CD4-positive, CD25-positive, alpha-beta regulatory T cell (primary cell): ENCODE data around the gene IL1R2. TPM values are rescaled to one million over a fixed set of nuclear protein-coding genes. Genes with fewer than 3 reads are reported as not detected.

Source experiments
- ATAC-seq, 2 donors: fragments of 150-1000 bp; cut with Tn5 transposase; one replicate each; pipeline ENCODE4 v1.10.0; 2021; ENCODE audit warnings: low read depth in 2 of 2, moderate number of reproducible peaks in 2 of 2, moderate library complexity in 1 of 2
- DNase-seq, 3 donors: peaks; one replicate each; pipeline versions ENCODE4 v3.0.0 to v3.0.0-alpha.2; 2012 to 2022; ENCODE audit warnings: mixed read lengths in 1 of 3
- H3K27ac ChIP-seq: one replicate; pipeline ENCODE4 v1.7.0; 2013; ENCODE audit warnings: mild to moderate bottlenecking, low read length; ENCODE audit not compliant: insufficient read depth, poor library complexity, severe bottlenecking
- H3K27me3 ChIP-seq: one replicate; pipeline ENCODE4 v1.7.0; 2013; ENCODE audit warnings: low read length; ENCODE audit not compliant: control insufficient read depth, insufficient read depth
- H3K36me3 ChIP-seq: one replicate; pipeline ENCODE4 v1.7.0; 2013; ENCODE audit warnings: mild to moderate bottlenecking, low read length, moderate library complexity; ENCODE audit not compliant: control insufficient read depth, insufficient read depth
- H3K4me1 ChIP-seq: 2 replicates; pipeline ENCODE4 v1.7.0; 2013; ENCODE audit warnings: mild to moderate bottlenecking, low read length; ENCODE audit not compliant: insufficient read depth, control insufficient read depth, poor library complexity, severe bottlenecking
- H3K4me3 ChIP-seq: one replicate; pipeline ENCODE4 v1.7.0; 2013; ENCODE audit warnings: low read depth, mild to moderate bottlenecking, low read length, moderate library complexity
- H3K9me3 ChIP-seq, 2 experiments: 1 replicate in 1 of 2; 2 replicates in 1 of 2; pipeline ENCODE4 v1.7.0; 2013; ENCODE audit warnings: low read length in 2 of 2, mild to moderate bottlenecking in 1 of 2, moderate library complexity in 1 of 2; ENCODE audit not compliant: control insufficient read depth in 2 of 2
- H3K27ac Mint-ChIP-seq, 3 donors: one replicate each; pipeline ENCODE4 v1.8.0; 2020 to 2022; ENCODE audit warnings: mild to moderate bottlenecking in 3 of 3, mixed read lengths in 3 of 3, moderate library complexity in 2 of 3
- H3K27me3 Mint-ChIP-seq: one replicate; pipeline ENCODE4 v1.8.0; 2022; ENCODE audit warnings: mild to moderate bottlenecking, mixed read lengths
- H3K36me3 Mint-ChIP-seq: one replicate; pipeline ENCODE4 v1.8.0; 2020; ENCODE audit warnings: mixed read lengths
- H3K4me1 Mint-ChIP-seq, 4 donors: one replicate each; pipeline ENCODE4 v1.8.0; 2020 to 2022; ENCODE audit warnings: mixed read lengths in 4 of 4, mild to moderate bottlenecking in 1 of 4
- H3K4me3 Mint-ChIP-seq, 4 donors: one replicate each; pipeline ENCODE4 v1.8.0; 2020 to 2022; ENCODE audit warnings: mild to moderate bottlenecking in 4 of 4, mixed read lengths in 4 of 4, moderate library complexity in 3 of 4
- H3K9me3 Mint-ChIP-seq, 7 donors: one replicate each; pipeline ENCODE4 v1.8.0; 2020 to 2022; ENCODE audit warnings: mixed read lengths in 7 of 7, mild to moderate bottlenecking in 3 of 7, moderate library complexity in 2 of 7
- polyA plus RNA-seq, 4 donors: library from polyadenylated mRNA; unstranded; fragments of 300-500 nt; fragmentation: Illumina TruSeq; gene quantifications; one replicate each; pipeline ENCODE4 v1.2.3, GENCODE V29; 2021
- total RNA-seq: library from RNA; stranded (reverse); gene quantifications from one replicate; pipeline ENCODE4 v1.2.3, GENCODE V29; 2022

Gene IL1R2
- total and polyA plus RNA-seq, 5 donors from 2014 or later, result 1.5 to 6.0 (median 3.1) TPM

DNA sequence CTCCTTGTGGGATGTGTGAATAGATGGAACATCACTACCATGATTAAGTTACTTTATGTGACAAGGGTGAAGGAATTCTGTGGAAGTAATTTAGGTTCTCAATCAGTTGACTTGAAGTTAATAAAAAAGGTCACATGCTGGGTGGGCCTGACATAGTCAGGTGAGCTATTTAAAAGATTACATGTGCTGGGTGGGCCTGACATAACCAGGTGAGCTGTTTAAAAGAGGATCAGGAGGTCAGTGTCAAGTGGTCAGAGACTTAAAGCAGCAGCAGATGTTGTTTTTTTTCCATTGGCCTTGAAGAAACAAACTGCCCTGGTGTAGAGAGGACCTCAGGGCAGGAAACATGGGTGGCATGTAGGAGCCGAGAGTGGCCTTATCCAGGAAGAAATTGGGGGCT lies 3.3 kb downstream of the IL1R2 start:
- no peak overlapping the region for H3K4me3 Mint-ChIP-seq
- no peaks in the 10 kb centered on the region for H3K36me3 Mint-ChIP-seq
- ATAC-seq (no peak), DNase-seq (no peak)
- Histone ChIP-seq H3K27me3 (no peaks in the 10 kb centered on the region), H3K4me1 (peaks cover 2% of the 10 kb centered on the region), H3K9me3 (no peaks in the 10 kb centered on the region), H3K4me3 (no peak overlapping the region), H3K36me3 (no peaks in the 10 kb centered on the region), H3K27ac (no peak overlapping the region)
- no peaks in the 10 kb centered on the region for H3K9me3 Mint-ChIP-seq
- peaks cover 7% of the 10 kb centered on the region for H3K27me3 Mint-ChIP-seq
- no peak overlapping the region for H3K27ac Mint-ChIP-seq
- H3K4me1 Mint-ChIP-seq, result peaks cover 4 to 11% (median 9%) of the 10 kb centered on the region in 4 donors

DNA sequence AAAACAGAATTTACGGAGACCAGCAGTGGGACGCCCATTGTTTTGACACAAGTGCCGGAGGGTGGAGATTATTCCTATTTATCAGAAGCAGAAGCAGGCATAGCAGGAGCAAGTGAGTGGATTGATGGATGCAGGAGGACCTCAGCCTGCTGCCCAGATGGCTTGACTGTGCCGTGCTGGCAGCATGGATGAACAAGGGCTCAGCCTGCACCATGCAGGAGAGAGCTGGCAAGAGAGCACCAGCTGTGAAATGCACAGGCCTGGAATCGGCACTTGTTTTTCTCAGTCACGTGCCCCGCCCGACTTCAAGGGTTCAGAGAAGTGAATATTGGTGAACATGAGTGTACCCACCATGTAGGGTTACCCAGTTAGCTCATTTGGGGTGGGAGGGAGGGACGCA lies 4.0 kb downstream of the IL1R2 start:
- H3K4me1 Mint-ChIP-seq, result peaks cover 4 to 18% (median 16%) of the 10 kb centered on the region in 4 donors

DNA sequence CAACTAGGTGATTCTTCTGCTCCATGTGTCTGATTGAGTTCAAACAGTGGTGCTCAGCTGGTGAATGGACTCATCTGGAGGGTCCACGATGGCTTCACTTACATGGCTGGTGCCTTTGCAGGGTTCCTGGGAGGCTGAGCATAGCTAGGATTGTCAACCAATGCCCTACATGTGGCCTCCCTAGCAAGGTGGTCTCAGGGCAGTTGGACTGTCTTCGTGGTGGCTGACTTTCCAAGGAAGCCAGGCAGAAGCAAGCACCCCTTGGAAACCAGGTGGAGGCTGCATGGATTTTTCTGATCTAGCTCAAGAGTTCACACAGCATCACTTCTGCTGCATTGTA lies 6.8 kb downstream of the IL1R2 start:
- H3K36me3 ChIP-seq, result no peaks in the 10 kb centered on the region
- no peaks in the 10 kb centered on the region for H3K9me3 ChIP-seq
- no peak overlapping the region for H3K27ac Mint-ChIP-seq
- ATAC-seq (no peak), DNase-seq (no peak)
- H3K4me1 Mint-ChIP-seq, result peaks cover 8 to 26% (median 20%) of the 10 kb centered on the region in 4 donors
- no peaks in the 10 kb centered on the region for H3K36me3 Mint-ChIP-seq
- H3K27me3 ChIP-seq, result no peaks in the 10 kb centered on the region
- H3K4me3 ChIP-seq, result no peak overlapping the region
- no peak overlapping the region for H3K27ac ChIP-seq
- no peaks in the 10 kb centered on the region for H3K9me3 Mint-ChIP-seq
- no peaks in the 10 kb centered on the region for H3K27me3 Mint-ChIP-seq
- peaks cover 24% of the 10 kb centered on the region for H3K4me1 ChIP-seq
- H3K4me3 Mint-ChIP-seq, result no peak overlapping the region

More for the DNA sequence above, 4.0 kb downstream of the IL1R2 start:
- H3K4me3 ChIP-seq, result no peak overlapping the region
- no peaks in the 10 kb centered on the region for H3K36me3 Mint-ChIP-seq
- ATAC-seq (no peak), DNase-seq (no peak)
- peaks cover 10% of the 10 kb centered on the region for H3K4me1 ChIP-seq
- no peak overlapping the region for H3K4me3 Mint-ChIP-seq
- peaks cover 7% of the 10 kb centered on the region for H3K27me3 Mint-ChIP-seq
- no peaks in the 10 kb centered on the region for H3K27me3 ChIP-seq
- H3K9me3 ChIP-seq, result no peaks in the 10 kb centered on the region
- no peaks in the 10 kb centered on the region for H3K9me3 Mint-ChIP-seq
- no peak overlapping the region for H3K27ac ChIP-seq
- no peaks in the 10 kb centered on the region for H3K36me3 ChIP-seq
- no peak overlapping the region for H3K27ac Mint-ChIP-seq

- DNase-seq, result peak in 1 of 3 donors; percentile 66
- no peak overlapping the region for H3K27ac ChIP-seq
These were observed 7.4 kb downstream of the IL1R2 start for GRCh38 chr2:101998896-101999789.

DNA sequence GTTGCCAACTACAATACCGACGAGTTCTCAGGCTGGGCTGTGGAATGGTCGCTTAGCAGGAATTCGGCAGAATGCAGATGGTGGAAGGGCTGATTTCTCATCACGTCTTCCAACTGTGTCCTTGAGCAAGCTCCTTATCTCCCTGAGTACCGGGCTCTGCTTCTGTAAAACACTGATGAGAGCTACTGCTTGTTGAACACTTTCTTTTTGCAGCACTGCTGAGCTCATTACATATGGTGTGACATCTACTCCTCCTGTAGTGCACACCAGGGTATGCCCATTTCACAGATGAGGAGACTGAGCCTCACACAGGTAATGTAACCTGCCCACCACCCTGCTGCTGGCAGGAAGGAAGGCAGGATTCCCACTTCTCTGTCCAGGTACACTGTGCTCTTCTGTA lies 8.3 kb downstream of the IL1R2 start:
- Histone ChIP-seq H3K27me3 (no peaks in the 10 kb centered on the region), H3K36me3 (no peaks in the 10 kb centered on the region), H3K27ac (no peak overlapping the region), H3K4me1 (peaks cover 31% of the 10 kb centered on the region), H3K9me3 (no peaks in the 10 kb centered on the region), H3K4me3 (peak overlapping the region; percentile 51)
- DNase-seq, result no peak
- peak overlapping the region in 2 of 4 donors; percentile 2 to 11 for H3K4me3 Mint-ChIP-seq
- no peak for ATAC-seq
- no peaks in the 10 kb centered on the region for H3K36me3 Mint-ChIP-seq
- H3K27ac Mint-ChIP-seq, result no peak overlapping the region
- peaks cover 8 to 26% (median 20%) of the 10 kb centered on the region in 4 donors for H3K4me1 Mint-ChIP-seq
- no peaks in the 10 kb centered on the region for H3K27me3 Mint-ChIP-seq
- H3K9me3 Mint-ChIP-seq, result no peaks in the 10 kb centered on the region

More at GRCh38 chr2:101998896-101999789, 7.4 kb downstream of the IL1R2 start:
- Histone ChIP-seq H3K27me3 (no peaks in the 10 kb centered on the region), H3K9me3 (no peaks in the 10 kb centered on the region), H3K36me3 (no peaks in the 10 kb centered on the region), H3K4me3 (peak overlapping the region; percentile 51), H3K4me1 (peaks cover 24% of the 10 kb centered on the region)
- ATAC-seq, result peak; percentile 38 to 50
- no peaks in the 10 kb centered on the region for H3K9me3 Mint-ChIP-seq
- no peaks in the 10 kb centered on the region for H3K27me3 Mint-ChIP-seq
- H3K4me3 Mint-ChIP-seq, result peak overlapping the region in 2 of 4 donors; percentile 13 to 19
- H3K4me1 Mint-ChIP-seq, result peaks cover 8 to 26% (median 20%) of the 10 kb centered on the region in 4 donors
- H3K27ac Mint-ChIP-seq, result peak overlapping the region in 1 of 3 donors; percentile 9
- H3K36me3 Mint-ChIP-seq, result no peaks in the 10 kb centered on the region

GRCh38 chr2:102000813-102001766 lies 9.3 kb downstream of the IL1R2 start:
- ATAC-seq (peak; percentile 3 to 15), DNase-seq (peak in 1 of 3 donors; percentile 57)
- Mint-ChIP-seq H3K36me3 (no peaks in the 10 kb centered on the region), H3K4me3 (peak overlapping the region in 3 of 4 donors; percentile 38 to 50 (median 47)), H3K27ac (peak overlapping the region; percentile 28 to 84 (median 73)), H3K27me3 (no peaks in the 10 kb centered on the region), H3K4me1 (peaks cover 9 to 33% (median 21%) of the 10 kb centered on the region in 4 donors), H3K9me3 (no peaks in the 10 kb centered on the region)
- no peak overlapping the region for H3K27ac ChIP-seq
- H3K27me3 ChIP-seq, result no peaks in the 10 kb centered on the region
- H3K9me3 ChIP-seq, result no peaks in the 10 kb centered on the region
- H3K4me3 ChIP-seq, result peak overlapping the region; percentile 64
- H3K36me3 ChIP-seq, result no peaks in the 10 kb centered on the region
- H3K4me1 ChIP-seq, result peaks cover 37% of the 10 kb centered on the region

GRCh38 chr2:102001767-102002142 lies 10.0 kb downstream of the IL1R2 start:
- no peaks in the 10 kb centered on the region for H3K27me3 Mint-ChIP-seq
- ATAC-seq, result peak; percentile 56 to 61
- no peaks in the 10 kb centered on the region for H3K9me3 ChIP-seq

More at GRCh38 chr2:102001767-102002142, 10.0 kb downstream of the IL1R2 start:
- H3K4me3 Mint-ChIP-seq, result peak overlapping the region in 1 of 4 donors; percentile 50
- Histone ChIP-seq H3K4me1 (peaks cover 37% of the 10 kb centered on the region), H3K27ac (no peak overlapping the region), H3K27me3 (no peaks in the 10 kb centered on the region), H3K4me3 (peak overlapping the region; percentile 64), H3K36me3 (no peaks in the 10 kb centered on the region)
- H3K36me3 Mint-ChIP-seq, result no peaks in the 10 kb centered on the region
- H3K9me3 Mint-ChIP-seq, result no peaks in the 10 kb centered on the region
- H3K27ac Mint-ChIP-seq, result no peak overlapping the region
- H3K4me1 Mint-ChIP-seq, result peaks cover 12 to 36% (median 24%) of the 10 kb centered on the region in 4 donors
- DNase-seq, result peak in 2 of 3 donors; percentile 17 to 76
